HL-60 (cell line): ENCODE measurements around the gene FGF1.

Experiments used
- CTCF ChIP-seq: IDR thresholded peaks from one replicate; pipeline ENCODE4 v1.5.1; 2011; ENCODE audit warnings: low read length, control low read depth, inconsistent platforms; ENCODE audit not compliant: insufficient read depth
- GABPA ChIP-seq: IDR thresholded peaks from 2 replicates; pipeline ENCODE4 v1.6.1; 2012; ENCODE audit warnings: low read depth
- POLR2AphosphoS5 ChIP-seq: IDR thresholded peaks from 2 replicates; pipeline ENCODE4 v1.6.1; 2012; ENCODE audit warnings: low read depth
- REST ChIP-seq: IDR thresholded peaks from 2 replicates; pipeline ENCODE4 v1.6.1; 2012; ENCODE audit warnings: low read depth; ENCODE audit not compliant: insufficient replicate concordance
- SPI1 ChIP-seq: IDR thresholded peaks from 2 replicates; pipeline ENCODE4 v1.6.1; 2012; ENCODE audit warnings: low read depth, mild to moderate bottlenecking, borderline replicate concordance

GRCh38 chr5:142561486-142562097 is 124.3 kb downstream of the FGF1 start:
- TF ChIP-seq CTCF (no peak), SPI1 (no peak), POLR2AphosphoS5 (no peak), REST (no peak), GABPA (no peak)
